ENCODE data around the gene GKN1. TPM values are rescaled to one million over a fixed set of nuclear protein-coding genes. Genes with fewer than 3 reads are reported as not detected.

Gene GKN1
- total RNA-seq, 4 donors from 2014 or later: not detected

DNA sequence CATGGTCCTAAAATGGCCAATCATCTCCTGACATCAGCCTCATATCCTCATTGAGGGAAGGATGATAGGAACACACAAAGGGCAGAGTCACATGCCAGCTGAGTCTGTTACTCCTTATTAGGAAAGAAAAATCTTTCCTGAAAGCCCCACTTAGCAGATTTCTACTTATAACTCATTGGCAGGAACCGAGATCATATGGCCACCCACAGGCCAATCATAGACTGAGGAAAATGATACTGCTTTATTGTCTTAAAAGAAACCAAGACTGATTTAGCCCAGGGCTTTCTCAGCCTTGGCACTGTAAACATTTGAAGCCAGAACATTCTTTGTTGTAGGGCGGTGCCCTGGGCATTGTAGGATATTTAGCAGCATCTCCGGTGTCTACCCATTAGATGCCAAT is 40.4 kb upstream of the GKN1 start:
- intact Hi-C loops (cut with DNase I; ENCODE audit: low total_unique reads): no loop called here
- no peak overlapping the region for H3K4me3 ChIP-seq (ENCODE audit: low read depth, poor library complexity, severe bottlenecking)
- WGBS, 2 donors: 40 to 56% methylated on average over 3 of the region's 3 CpGs
- DNase-seq (ENCODE audit: low spot score in 2 of 2): no peak
- TF ChIP-seq, protein P1, sequence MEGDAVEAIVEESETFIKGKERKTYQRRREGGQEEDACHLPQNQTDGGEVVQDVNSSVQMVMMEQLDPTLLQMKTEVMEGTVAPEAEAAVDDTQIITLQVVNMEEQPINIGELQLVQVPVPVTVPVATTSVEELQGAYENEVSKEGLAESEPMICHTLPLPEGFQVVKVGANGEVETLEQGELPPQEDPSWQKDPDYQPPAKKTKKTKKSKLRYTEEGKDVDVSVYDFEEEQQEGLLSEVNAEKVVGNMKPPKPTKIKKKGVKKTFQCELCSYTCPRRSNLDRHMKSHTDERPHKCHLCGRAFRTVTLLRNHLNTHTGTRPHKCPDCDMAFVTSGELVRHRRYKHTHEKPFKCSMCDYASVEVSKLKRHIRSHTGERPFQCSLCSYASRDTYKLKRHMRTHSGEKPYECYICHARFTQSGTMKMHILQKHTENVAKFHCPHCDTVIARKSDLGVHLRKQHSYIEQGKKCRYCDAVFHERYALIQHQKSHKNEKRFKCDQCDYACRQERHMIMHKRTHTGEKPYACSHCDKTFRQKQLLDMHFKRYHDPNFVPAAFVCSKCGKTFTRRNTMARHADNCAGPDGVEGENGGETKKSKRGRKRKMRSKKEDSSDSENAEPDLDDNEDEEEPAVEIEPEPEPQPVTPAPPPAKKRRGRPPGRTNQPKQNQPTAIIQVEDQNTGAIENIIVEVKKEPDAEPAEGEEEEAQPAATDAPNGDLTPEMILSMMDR (IDR thresholded peaks at IDR 0.05): no peak
- TF ChIP-seq POLR2A (IDR thresholded peaks at IDR 0.05): no peak

DNA sequence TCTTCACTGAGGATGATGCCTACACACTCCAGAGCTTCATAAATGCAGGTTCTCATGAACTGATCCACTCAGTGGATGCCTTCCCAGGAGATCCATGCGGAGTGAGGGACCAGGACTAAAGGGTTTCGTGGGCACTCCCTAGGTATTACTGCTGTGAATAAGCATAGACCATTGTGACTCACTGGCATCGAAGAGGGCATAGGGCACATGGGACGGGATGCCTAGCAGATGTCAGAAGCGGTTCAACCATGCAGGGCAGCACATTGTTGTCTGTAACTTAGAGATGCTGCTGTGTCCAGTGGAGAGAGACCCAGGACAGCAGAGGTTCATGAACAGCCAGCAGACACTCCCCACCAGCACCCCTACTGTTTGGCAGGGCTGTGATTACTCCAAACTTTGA is 39.0 kb upstream of the GKN1 start:
- no peak for DNase-seq (ENCODE audit: low spot score in 2 of 2)
- no peak overlapping the region for H3K4me3 ChIP-seq (ENCODE audit: low read depth, poor library complexity, severe bottlenecking)
- TF ChIP-seq, protein P1 (IDR thresholded peaks at IDR 0.05): no peak
- no peak for TF ChIP-seq POLR2A (IDR thresholded peaks at IDR 0.05)
- 92 to 96% methylated on average over 5 of the region's 5 CpGs for WGBS, 2 donors
- intact Hi-C loops (cut with DNase I; ENCODE audit: low total_unique reads): no loop called here

DNA sequence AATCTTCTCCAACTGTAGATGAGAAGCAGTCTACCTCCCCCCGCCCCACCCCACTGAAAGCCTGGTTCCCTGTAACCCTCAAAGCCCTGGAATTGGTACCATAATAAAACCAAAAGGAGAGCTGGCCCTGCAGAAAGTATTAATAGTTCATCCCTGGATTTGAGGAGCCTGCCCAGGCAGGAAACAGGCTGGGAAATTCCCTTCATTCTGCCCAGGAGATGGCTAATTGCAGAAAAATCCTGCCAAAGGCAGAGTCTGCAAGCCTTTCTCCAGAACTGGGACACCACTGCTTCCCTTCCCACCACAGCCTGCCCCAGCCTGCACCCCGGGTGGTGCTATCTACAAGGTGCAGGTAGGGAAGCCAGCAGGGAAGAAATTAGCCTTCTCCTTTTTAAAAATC is 38.0 kb upstream of the GKN1 start:
- TF ChIP-seq POLR2A (IDR thresholded peaks at IDR 0.05): no peak
- TF ChIP-seq, protein P1 (IDR thresholded peaks at IDR 0.05): no peak
- DNase-seq (ENCODE audit: low spot score in 2 of 2): no peak
- intact Hi-C loops (cut with DNase I; ENCODE audit: low total_unique reads): no loop called here
- no peak overlapping the region for H3K4me3 ChIP-seq (ENCODE audit: low read depth, poor library complexity, severe bottlenecking)
- 40 to 47% methylated on average over 2 of the region's 2 CpGs for whole genome bisulfite sequencing, 2 donors

DNA sequence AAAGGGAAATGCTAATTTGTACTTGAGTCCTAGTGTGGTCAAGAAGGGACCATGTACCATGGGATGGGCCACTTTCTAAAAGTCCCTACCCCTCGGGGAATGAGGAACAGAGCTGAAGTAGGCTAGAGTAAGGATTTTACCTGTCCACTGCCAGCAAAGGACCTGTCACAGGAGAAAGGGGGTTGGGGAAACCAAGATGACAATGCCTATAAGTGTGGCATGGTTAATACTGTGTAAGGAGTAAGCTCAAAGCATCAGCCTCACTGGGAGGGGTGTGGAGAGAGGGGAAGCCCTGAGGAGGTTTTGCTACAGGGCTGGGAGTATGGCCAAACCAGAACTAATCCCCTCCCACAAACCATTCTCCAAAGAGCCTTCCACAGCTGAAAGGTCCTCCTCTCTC is 37.5 kb upstream of the GKN1 start:
- WGBS, 2 donors: 42 to 43% methylated on average over 1 of the region's 1 CpG
- intact Hi-C loops (cut with DNase I; ENCODE audit: low total_unique reads): no loop called here
- H3K4me3 ChIP-seq (ENCODE audit: low read depth, poor library complexity, severe bottlenecking): no peak overlapping the region
- no peak for DNase-seq (ENCODE audit: low spot score in 2 of 2)
- TF ChIP-seq POLR2A (IDR thresholded peaks at IDR 0.05): no peak
- TF ChIP-seq, protein P1 (IDR thresholded peaks at IDR 0.05): no peak

DNA sequence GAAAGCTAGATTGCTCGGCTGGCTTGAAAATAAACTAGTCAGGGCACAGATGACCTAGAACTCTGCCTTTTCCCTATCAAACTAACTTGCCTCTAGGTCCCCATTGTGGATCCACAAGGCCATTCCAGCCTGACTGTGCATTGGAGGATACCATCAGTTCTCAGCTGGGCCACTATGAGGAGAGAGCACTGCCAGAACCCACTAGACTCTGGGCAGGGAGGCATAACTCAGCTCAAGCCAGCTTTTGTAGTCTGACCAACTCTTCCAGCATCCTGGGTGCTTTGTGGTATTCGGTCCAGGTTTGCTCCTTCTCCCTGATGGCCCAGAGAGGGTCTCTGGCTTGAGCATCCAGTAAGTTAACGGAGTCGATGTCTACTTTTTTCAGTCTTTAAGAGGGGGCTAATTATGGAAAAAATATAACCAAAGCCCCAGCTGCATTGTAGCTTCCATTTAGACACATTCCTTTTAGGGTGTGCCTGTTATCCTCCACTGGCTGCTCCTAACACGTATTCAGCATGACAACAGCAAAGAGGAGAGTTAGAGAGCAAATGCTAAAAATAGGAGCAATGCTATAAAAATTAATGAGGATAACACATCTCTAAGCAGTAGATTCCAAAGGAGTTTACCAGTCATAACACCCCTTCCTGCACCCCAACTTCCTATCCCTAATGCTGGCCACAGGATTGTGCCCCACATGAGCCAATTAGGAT is 36.9 kb upstream of the GKN1 start:
- no peak overlapping the region for H3K4me3 ChIP-seq (ENCODE audit: low read depth, poor library complexity, severe bottlenecking)
- no peak for DNase-seq (ENCODE audit: low spot score in 2 of 2)
- WGBS, 2 donors: 49 to 65% methylated on average over 5 of the region's 5 CpGs
- intact Hi-C loops (cut with DNase I; ENCODE audit: low total_unique reads): no loop called here
- TF ChIP-seq, protein P1 (IDR thresholded peaks at IDR 0.05): no peak
- no peak for TF ChIP-seq POLR2A (IDR thresholded peaks at IDR 0.05)

DNA sequence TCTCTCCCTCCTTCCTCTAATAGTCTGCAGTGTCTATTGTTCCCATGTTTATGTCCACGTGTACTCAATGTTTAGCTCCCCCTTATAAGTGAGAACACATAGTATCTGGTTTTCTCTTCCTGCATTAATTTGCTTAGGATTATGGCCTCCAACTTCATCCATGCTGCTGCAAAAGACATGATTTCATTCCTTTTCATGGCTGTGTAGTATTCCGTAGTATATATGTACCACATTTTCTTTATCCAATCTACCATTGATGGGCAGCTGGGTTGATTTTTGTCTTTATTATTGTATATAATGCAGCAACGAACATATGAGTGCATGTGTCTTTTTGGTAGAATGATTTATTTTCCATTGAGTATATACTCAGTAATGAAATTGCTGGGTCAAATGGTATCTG is 35.5 kb upstream of the GKN1 start:
- H3K4me3 ChIP-seq (ENCODE audit: low read depth, poor library complexity, severe bottlenecking): no peak overlapping the region
- 92 to 93% methylated on average over 3 of the region's 3 CpGs for WGBS, 2 donors
- no peak for DNase-seq (ENCODE audit: low spot score in 2 of 2)
- intact Hi-C loops (cut with DNase I; ENCODE audit: low total_unique reads): no loop called here
- TF ChIP-seq, protein P1 (IDR thresholded peaks at IDR 0.05): no peak
- no peak for TF ChIP-seq POLR2A (IDR thresholded peaks at IDR 0.05)
